Breast epithelium (tissue), 3 donors: ENCODE results near the gene HS6ST3.

Source experiments
- CTCF ChIP-seq, 3 donors: fragments of 450-650 bp; IDR thresholded peaks; one replicate each; pipeline ENCODE4 v1.5.1; 2016 to 2017; ENCODE audit warnings: antibody characterized with exemption in 3 of 3, mild to moderate bottlenecking in 3 of 3, moderate library complexity in 3 of 3
- POLR2A ChIP-seq: fragments of 450-650 bp; IDR thresholded peaks from one replicate; pipeline ENCODE4 v1.6.1; 2016; ENCODE audit warnings: antibody characterized with exemption, mild to moderate bottlenecking, moderate library complexity
- POLR2AphosphoS5 ChIP-seq, 3 donors: sonication (generic); formaldehyde crosslinking; IDR thresholded peaks; one replicate each; pipeline ENCODE4 v1.6.1; 2017; ENCODE audit warnings: antibody characterized with exemption in 3 of 3

GRCh38 chr13:96629331-96629730 is 539.4 kb downstream of the HS6ST3 start:
- no peak for TF ChIP-seq CTCF (IDR thresholded peaks at IDR 0.05)
- TF ChIP-seq POLR2A = no peak
- TF ChIP-seq POLR2AphosphoS5 (IDR thresholded peaks at IDR 0.05) = no peak
